CD4-positive, alpha-beta T cell treated with Interleukin-2 at 100 ng/mL for 4 hours (primary cell): ENCODE results near the gene GSKIP.

Experiments used
- DNase-seq: peaks from one replicate; pipeline ENCODE4 v3.0.0-alpha.2; 2020; ENCODE audit warnings: low spot score

The GSKIP gene

GRCh38 chr14:96418075-96418474 lies 54.7 kb downstream of the GSKIP start:
- no peak for DNase-seq

- no peak for DNase-seq
These were observed 57.9 kb downstream of the GSKIP start for GRCh38 chr14:96421236-96421635.

- DNase-seq: no peak
These were observed 59.7 kb downstream of the GSKIP start for GRCh38 chr14:96422992-96423391.

- DNase-seq: no peak
These were observed 60.3 kb downstream of the GSKIP start for GRCh38 chr14:96423446-96424108.

GRCh38 chr14:96424109-96424989 lies 61.0 kb downstream of the GSKIP start:
- peak; percentile 77 for DNase-seq

GRCh38 chr14:96434040-96434439 lies 70.7 kb downstream of the GSKIP start:
- no peak for DNase-seq
